Measurements from ENCODE around the gene RASA3.

- TF ChIP-seq EZH2 (IDR thresholded peaks at IDR 0.05) (no peak), CTCF (IDR thresholded peaks at IDR 0.05) (no peak)
Observed at GRCh38 chr13:113946409-113947181, 185.8 kb downstream of the RASA3 start.

All from neural progenitor cell (in vitro differentiated cells).